Stimulated activated CD8-positive, alpha-beta memory T cell treated with anti-CD3 and anti-CD28 coated beads, Interleukin-15, amount 100 ng/mL, for 48 hours (primary cell): ENCODE results near the gene SLC22A14.
"Not testable (repeated sequence)": the region's sequence is repeated elsewhere in the genome, so short reads cannot be mapped to it uniquely, and the experiment has no call there.

ENCODE experiments used
- DNase-seq, 2 donors: peaks; one replicate each; pipeline ENCODE4 v3.0.0-alpha.2; 2020; ENCODE audit warnings: low read depth in 2 of 2

Gene SLC22A14

GRCh38 chr3:38271553-38271952, 10.5 kb upstream of the SLC22A14 start:
- DNase-seq, result no peak

GRCh38 chr3:38274864-38275649, 7.0 kb upstream of the SLC22A14 start:
- DNase-seq, result no peak

- DNase-seq, result no peak
Measured at GRCh38 chr3:38275658-38276057, 6.4 kb upstream of the SLC22A14 start.

- no peak for DNase-seq
Measured at GRCh38 chr3:38276081-38276916, 5.8 kb upstream of the SLC22A14 start.

- no peak for DNase-seq
Measured at GRCh38 chr3:38276917-38277630, 5.0 kb upstream of the SLC22A14 start.

- no peak for DNase-seq
Measured at GRCh38 chr3:38278841-38279240, 3.3 kb upstream of the SLC22A14 start.

- DNase-seq, result no peak
Measured at GRCh38 chr3:38283810-38284755, 2.0 kb downstream of the SLC22A14 start.

GRCh38 chr3:38284756-38285150, 2.7 kb downstream of the SLC22A14 start:
- DNase-seq, result no peak

- not testable (repeated sequence) for DNase-seq
Measured at GRCh38 chr3:38289286-38290217, 7.5 kb downstream of the SLC22A14 start.

GRCh38 chr3:38297053-38297452, 15.0 kb downstream of the SLC22A14 start:
- not testable (repeated sequence) for DNase-seq

- DNase-seq, result no peak
Measured at GRCh38 chr3:38297537-38297936, 15.4 kb downstream of the SLC22A14 start.

GRCh38 chr3:38297947-38298711, 16.0 kb downstream of the SLC22A14 start:
- no peak for DNase-seq

GRCh38 chr3:38306941-38307340, 24.8 kb downstream of the SLC22A14 start:
- DNase-seq, result no peak

- DNase-seq, result no peak
Measured at GRCh38 chr3:38307599-38307998, 25.5 kb downstream of the SLC22A14 start.

- DNase-seq, result no peak
Measured at GRCh38 chr3:38308456-38308855, 26.4 kb downstream of the SLC22A14 start.

GRCh38 chr3:38311476-38311875, 29.4 kb downstream of the SLC22A14 start:
- DNase-seq, result no peak

GRCh38 chr3:38311941-38312340, 29.8 kb downstream of the SLC22A14 start:
- no peak for DNase-seq

- DNase-seq, result no peak
Measured at GRCh38 chr3:38312356-38312755, 30.3 kb downstream of the SLC22A14 start.

GRCh38 chr3:38313263-38313662, 31.2 kb downstream of the SLC22A14 start:
- DNase-seq, result no peak
